GM12878 (cell line): ENCODE results near the gene PAIP2.

Source experiments
- BHLHE40 ChIP-seq, 2 experiments: fragments of 450-650 bp in 1 of 2; IDR thresholded peaks; 2 replicates each; pipeline ENCODE4 v1.6.1; 2011 to 2017; ENCODE audit warnings: low read depth in 2 of 2, borderline replicate concordance in 1 of 2, improper control_type of control experiment in 1 of 2, low read length in 1 of 2, mild to moderate bottlenecking in 1 of 2
- JUNB ChIP-seq: IDR thresholded peaks from 2 replicates; pipeline ENCODE4 v1.6.1; 2016; ENCODE audit warnings: antibody characterized with exemption, mild to moderate bottlenecking
- LARP7 ChIP-seq: fragments of 450-650 bp; IDR thresholded peaks from 2 replicates; pipeline ENCODE4 v1.6.1; 2017; ENCODE audit warnings: mild to moderate bottlenecking
- SP1 ChIP-seq: IDR thresholded peaks from one replicate; pipeline ENCODE4 v1.6.1; 2011; ENCODE audit warnings: low read depth, low read length
- TF ChIP-seq, protein P1 (sequence below), 3 experiments: IDR thresholded peaks in 2 of 3; conservative IDR thresholded peaks in 1 of 3; 2 replicates each; pipeline ENCODE4 v1.5.1; 2011; ENCODE audit warnings: low read depth in 3 of 3, low read length in 3 of 3, mild to moderate bottlenecking in 3 of 3, control low read depth in 2 of 3, moderate library complexity in 2 of 3, inconsistent platforms in 1 of 3, mixed read lengths in 1 of 3; ENCODE audit not compliant: control insufficient read depth in 2 of 3, insufficient read depth in 1 of 3; ENCODE audit errors: extremely low read depth in 1 of 3

GRCh38 chr5:139301808-139302499, 39.7 kb upstream of the PAIP2 start:
- TF ChIP-seq, protein P1, sequence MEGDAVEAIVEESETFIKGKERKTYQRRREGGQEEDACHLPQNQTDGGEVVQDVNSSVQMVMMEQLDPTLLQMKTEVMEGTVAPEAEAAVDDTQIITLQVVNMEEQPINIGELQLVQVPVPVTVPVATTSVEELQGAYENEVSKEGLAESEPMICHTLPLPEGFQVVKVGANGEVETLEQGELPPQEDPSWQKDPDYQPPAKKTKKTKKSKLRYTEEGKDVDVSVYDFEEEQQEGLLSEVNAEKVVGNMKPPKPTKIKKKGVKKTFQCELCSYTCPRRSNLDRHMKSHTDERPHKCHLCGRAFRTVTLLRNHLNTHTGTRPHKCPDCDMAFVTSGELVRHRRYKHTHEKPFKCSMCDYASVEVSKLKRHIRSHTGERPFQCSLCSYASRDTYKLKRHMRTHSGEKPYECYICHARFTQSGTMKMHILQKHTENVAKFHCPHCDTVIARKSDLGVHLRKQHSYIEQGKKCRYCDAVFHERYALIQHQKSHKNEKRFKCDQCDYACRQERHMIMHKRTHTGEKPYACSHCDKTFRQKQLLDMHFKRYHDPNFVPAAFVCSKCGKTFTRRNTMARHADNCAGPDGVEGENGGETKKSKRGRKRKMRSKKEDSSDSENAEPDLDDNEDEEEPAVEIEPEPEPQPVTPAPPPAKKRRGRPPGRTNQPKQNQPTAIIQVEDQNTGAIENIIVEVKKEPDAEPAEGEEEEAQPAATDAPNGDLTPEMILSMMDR (IDR thresholded peaks at IDR 0.05 in 2 of 3, conservative IDR thresholded peaks at IDR 0.05 in 1 of 3; ENCODE audit: control insufficient read depth in 2 of 3, extremely low read depth in 1 of 3, insufficient read depth in 1 of 3, low read depth in 3 of 3, low read length in 3 of 3), result no peak
- TF ChIP-seq BHLHE40 (IDR thresholded peaks at IDR 0.05; ENCODE audit: borderline replicate concordance in 1 of 2, low read depth in 2 of 2, low read length in 1 of 2) (no peak), LARP7 (no peak), JUNB (no peak), SP1 (no peak)
